Measurements from ENCODE around the gene KLF3. TPM values are rescaled to one million over a fixed set of nuclear protein-coding genes. Genes with fewer than 3 reads are reported as not detected.
A peak's percentile ranks its signal among the peaks of the same experiment; 100 is the strongest.

KLF3 gene
- total RNA-seq, 1 experiment from 2014 or later, result 37.5 TPM

DNA sequence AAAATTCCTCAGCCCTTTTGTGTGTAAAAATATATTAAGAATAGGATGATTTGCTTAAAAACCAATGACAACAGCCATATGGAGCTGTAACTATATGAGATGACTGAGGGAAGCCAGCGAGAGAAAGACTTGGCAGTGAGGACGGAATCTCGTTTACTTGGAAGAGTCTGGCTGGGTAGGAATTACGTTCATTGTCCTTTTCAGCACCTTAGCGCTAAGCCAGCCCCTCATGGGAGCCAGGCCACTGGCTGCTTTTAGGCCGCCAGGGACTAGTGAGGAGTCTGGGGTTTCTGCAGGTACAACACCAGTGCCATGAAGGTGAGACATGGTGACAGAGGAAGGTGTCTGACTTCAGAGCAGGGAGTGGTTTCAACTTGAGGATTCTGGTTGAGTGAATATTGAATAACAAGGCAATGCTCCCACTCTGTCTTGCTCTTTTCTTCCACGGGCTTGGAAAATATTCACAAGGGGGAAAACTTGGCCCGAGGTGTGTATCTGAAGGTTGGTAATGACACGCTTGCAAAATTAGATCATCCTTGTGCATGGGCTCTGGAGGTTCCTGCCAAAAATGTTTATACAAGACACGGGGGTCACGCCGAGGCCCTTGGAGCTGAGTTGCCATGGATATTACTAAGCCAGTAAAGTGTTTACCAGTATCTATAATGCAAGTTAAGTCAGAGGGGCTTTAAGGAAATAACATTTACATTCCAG, 17.4 kb downstream of the KLF3 start:
- peaks cover 45% of the 10 kb centered on the region for H3K36me3 ChIP-seq (ENCODE audit: low read depth)
- H2AFZ ChIP-seq, result no peak overlapping the region
- ChIA-PET POLR2A (ENCODE audit: unreplicated experiment) (no interaction called here), CTCF (no interaction called here)
- H3F3A ChIP-seq (ENCODE audit: insufficient read depth, low read depth), result peaks cover 37% of the 10 kb centered on the region
- TF ChIP-seq EZH2 (IDR thresholded peaks at IDR 0.05; ENCODE audit: low read depth), result no peak
- TF ChIP-seq, protein P1, sequence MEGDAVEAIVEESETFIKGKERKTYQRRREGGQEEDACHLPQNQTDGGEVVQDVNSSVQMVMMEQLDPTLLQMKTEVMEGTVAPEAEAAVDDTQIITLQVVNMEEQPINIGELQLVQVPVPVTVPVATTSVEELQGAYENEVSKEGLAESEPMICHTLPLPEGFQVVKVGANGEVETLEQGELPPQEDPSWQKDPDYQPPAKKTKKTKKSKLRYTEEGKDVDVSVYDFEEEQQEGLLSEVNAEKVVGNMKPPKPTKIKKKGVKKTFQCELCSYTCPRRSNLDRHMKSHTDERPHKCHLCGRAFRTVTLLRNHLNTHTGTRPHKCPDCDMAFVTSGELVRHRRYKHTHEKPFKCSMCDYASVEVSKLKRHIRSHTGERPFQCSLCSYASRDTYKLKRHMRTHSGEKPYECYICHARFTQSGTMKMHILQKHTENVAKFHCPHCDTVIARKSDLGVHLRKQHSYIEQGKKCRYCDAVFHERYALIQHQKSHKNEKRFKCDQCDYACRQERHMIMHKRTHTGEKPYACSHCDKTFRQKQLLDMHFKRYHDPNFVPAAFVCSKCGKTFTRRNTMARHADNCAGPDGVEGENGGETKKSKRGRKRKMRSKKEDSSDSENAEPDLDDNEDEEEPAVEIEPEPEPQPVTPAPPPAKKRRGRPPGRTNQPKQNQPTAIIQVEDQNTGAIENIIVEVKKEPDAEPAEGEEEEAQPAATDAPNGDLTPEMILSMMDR (conservative IDR thresholded peaks at IDR 0.05), result no peak
- H3K4me3 ChIP-seq, result no peak overlapping the region
- no peak overlapping the region for H3K4me2 ChIP-seq
- peaks cover 6% of the 10 kb centered on the region; the same call in 1 of the 2 replicates for H3K4me1 ChIP-seq (replicated peaks; ENCODE audit: insufficient read depth)
- intact Hi-C loops (cut with micrococcal nuclease; ENCODE audit: unreplicated experiment), result no loop called here
- H3K79me2 ChIP-seq (ENCODE audit: low read depth), result peaks cover 97% of the 10 kb centered on the region
- no peaks in the 10 kb centered on the region for H3K9me3 ChIP-seq (ENCODE audit: insufficient read depth, low read depth)
- no peak for DNase-seq
- no peaks in the 10 kb centered on the region for H3K9me2 ChIP-seq (ENCODE audit: insufficient read depth)
- H3K27me3 ChIP-seq (ENCODE audit: insufficient read depth, low read depth), result no peaks in the 10 kb centered on the region
- H3K27ac ChIP-seq, result no peak overlapping the region
- BruUV-seq (replicated peaks), result no TSS peak
- H4K20me1 ChIP-seq (ENCODE audit: insufficient read depth), result peaks cover 25% of the 10 kb centered on the region

DNA sequence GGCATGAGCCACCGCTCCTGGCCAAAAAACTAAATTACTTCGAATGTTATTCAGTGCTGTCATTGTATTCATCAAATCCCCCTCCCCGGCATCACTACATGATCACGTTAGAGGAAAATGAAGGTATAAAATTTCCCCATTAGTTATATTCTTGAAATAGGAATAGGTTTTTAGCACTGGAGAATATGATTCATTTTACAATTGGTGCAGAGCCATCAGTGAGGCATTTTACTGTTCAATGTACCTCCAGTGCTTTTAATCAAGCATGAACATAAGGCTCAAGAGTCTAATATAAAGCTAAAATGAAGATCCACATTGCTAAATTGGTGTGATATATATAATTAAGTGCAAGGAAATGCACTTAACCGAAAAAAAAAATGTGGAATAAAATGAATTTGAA, 18.3 kb downstream of the KLF3 start:
- intact Hi-C loops (cut with micrococcal nuclease; ENCODE audit: unreplicated experiment), result no loop called here
- Histone ChIP-seq H2AFZ (no peak overlapping the region), H3K27me3 (ENCODE audit: insufficient read depth, low read depth) (no peaks in the 10 kb centered on the region), H3K79me2 (ENCODE audit: low read depth) (peaks cover 97% of the 10 kb centered on the region), H3K9me2 (ENCODE audit: insufficient read depth) (no peaks in the 10 kb centered on the region), H3K27ac (0 out of 2 replicates have a peak overlapping the region, but pooled peaks have one; percentile 9), H3F3A (ENCODE audit: insufficient read depth, low read depth) (peaks cover 46% of the 10 kb centered on the region), H4K20me1 (ENCODE audit: insufficient read depth) (peaks cover 25% of the 10 kb centered on the region), H3K9me3 (ENCODE audit: insufficient read depth, low read depth) (no peaks in the 10 kb centered on the region), H3K4me3 (no peak overlapping the region), H3K4me2 (no peak overlapping the region), H3K4me1 (replicated peaks; ENCODE audit: insufficient read depth) (peaks cover 15% of the 10 kb centered on the region), H3K36me3 (ENCODE audit: low read depth) (peaks cover 45% of the 10 kb centered on the region)
- POLR2A ChIA-PET (ENCODE audit: unreplicated experiment), result no interaction called here
- no peak for TF ChIP-seq EZH2 (IDR thresholded peaks at IDR 0.05; ENCODE audit: low read depth)
- TF ChIP-seq, protein P1 (conservative IDR thresholded peaks at IDR 0.05), result no peak
- CTCF ChIA-PET, result no interaction called here
- no peak for DNase-seq
- no TSS peak for BruUV-seq (replicated peaks)

DNA sequence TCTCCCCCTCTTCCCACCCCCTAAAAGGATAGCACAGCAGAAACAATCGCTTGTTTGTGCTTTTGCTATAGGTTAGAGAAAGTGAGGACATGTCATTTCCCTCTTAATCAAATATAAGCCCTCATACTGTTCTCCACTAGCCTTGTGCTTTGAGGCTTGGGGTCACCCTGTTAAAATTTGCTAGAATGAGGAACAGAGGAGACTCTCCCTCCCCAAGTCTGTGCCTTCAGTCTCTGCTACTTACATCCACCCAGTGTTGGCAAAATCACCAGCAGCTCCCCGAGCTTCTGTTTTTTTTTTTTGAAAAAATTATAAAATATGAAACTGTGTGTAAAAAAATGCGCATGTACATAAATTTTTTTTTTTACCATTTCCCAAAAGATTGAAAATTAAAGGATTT, 19.3 kb downstream of the KLF3 start:
- POLR2A ChIA-PET (ENCODE audit: unreplicated experiment), result no interaction called here
- Histone ChIP-seq H2AFZ (no peak overlapping the region), H3K27ac (no peak overlapping the region), H3F3A (ENCODE audit: insufficient read depth, low read depth) (peaks cover 50% of the 10 kb centered on the region), H3K9me2 (ENCODE audit: insufficient read depth) (no peaks in the 10 kb centered on the region), H3K4me1 (replicated peaks; ENCODE audit: insufficient read depth) (peaks cover 22% of the 10 kb centered on the region), H3K9me3 (ENCODE audit: insufficient read depth, low read depth) (no peaks in the 10 kb centered on the region), H3K4me2 (no peak overlapping the region), H3K79me2 (ENCODE audit: low read depth) (peaks cover 96% of the 10 kb centered on the region), H4K20me1 (ENCODE audit: insufficient read depth) (peaks cover 29% of the 10 kb centered on the region), H3K36me3 (ENCODE audit: low read depth) (peaks cover 46% of the 10 kb centered on the region), H3K4me3 (no peak overlapping the region), H3K27me3 (ENCODE audit: insufficient read depth, low read depth) (no peaks in the 10 kb centered on the region)
- TF ChIP-seq EZH2 (IDR thresholded peaks at IDR 0.05; ENCODE audit: low read depth), result no peak
- TF ChIP-seq, protein P1 (conservative IDR thresholded peaks at IDR 0.05), result no peak
- intact Hi-C loops (cut with micrococcal nuclease; ENCODE audit: unreplicated experiment), result no loop called here
- no peak for DNase-seq
- no TSS peak for BruUV-seq (replicated peaks)
- CTCF ChIA-PET, result no interaction called here

Data from PC-9 (cell line).